Islet of Langerhans (tissue), 1 donor: ENCODE data around the gene CCDC27.

ENCODE experiments used
- FAIRE-seq: peaks from one replicate; lab custom pipeline; 2011; peaks lifted over from hg19 to GRCh38; lab: Jason Lieb, UNC

The CCDC27 gene

GRCh38 chr1:3759796-3760195, 7.5 kb downstream of the CCDC27 start:
- FAIRE-seq: no peak

- FAIRE-seq: no peak
These were observed 9.2 kb downstream of the CCDC27 start for GRCh38 chr1:3761296-3762010.

- FAIRE-seq: no peak
These were observed 10.1 kb downstream of the CCDC27 start for GRCh38 chr1:3762151-3762872.

- FAIRE-seq: no peak
These were observed 10.6 kb downstream of the CCDC27 start for GRCh38 chr1:3762873-3763228.

- FAIRE-seq: no peak
These were observed 11.3 kb downstream of the CCDC27 start for GRCh38 chr1:3763351-3764125.

- no peak for FAIRE-seq
These were observed 15.2 kb downstream of the CCDC27 start for GRCh38 chr1:3767328-3767925.

GRCh38 chr1:3768811-3769390, 16.7 kb downstream of the CCDC27 start:
- FAIRE-seq: no peak

- no peak for FAIRE-seq
These were observed 18.0 kb downstream of the CCDC27 start for GRCh38 chr1:3770047-3770765.

GRCh38 chr1:3771108-3772026, 19.1 kb downstream of the CCDC27 start:
- no peak for FAIRE-seq

- FAIRE-seq: no peak
These were observed 19.9 kb downstream of the CCDC27 start for GRCh38 chr1:3772027-3772714.

GRCh38 chr1:3772715-3773571, 20.7 kb downstream of the CCDC27 start, which contains the start of gene SMIM1:
Gene SMIM1, plus strand, starts transcription at chr1:3772749. Its CDS starts 2,625 bp downstream, at chr1:3775374.
- no peak for FAIRE-seq

GRCh38 chr1:3773572-3774275, 21.5 kb downstream of the CCDC27 start:
- FAIRE-seq: no peak

GRCh38 chr1:3774276-3774945, 22.2 kb downstream of the CCDC27 start:
- no peak for FAIRE-seq

- no peak for FAIRE-seq
These were observed 22.8 kb downstream of the CCDC27 start for GRCh38 chr1:3774946-3775489.

- no peak for FAIRE-seq
These were observed 23.4 kb downstream of the CCDC27 start for GRCh38 chr1:3775490-3776230.

- no peak for FAIRE-seq
These were observed 24.1 kb downstream of the CCDC27 start for GRCh38 chr1:3776231-3776961.
